ENCODE results near the gene TLCD3B.

DNA sequence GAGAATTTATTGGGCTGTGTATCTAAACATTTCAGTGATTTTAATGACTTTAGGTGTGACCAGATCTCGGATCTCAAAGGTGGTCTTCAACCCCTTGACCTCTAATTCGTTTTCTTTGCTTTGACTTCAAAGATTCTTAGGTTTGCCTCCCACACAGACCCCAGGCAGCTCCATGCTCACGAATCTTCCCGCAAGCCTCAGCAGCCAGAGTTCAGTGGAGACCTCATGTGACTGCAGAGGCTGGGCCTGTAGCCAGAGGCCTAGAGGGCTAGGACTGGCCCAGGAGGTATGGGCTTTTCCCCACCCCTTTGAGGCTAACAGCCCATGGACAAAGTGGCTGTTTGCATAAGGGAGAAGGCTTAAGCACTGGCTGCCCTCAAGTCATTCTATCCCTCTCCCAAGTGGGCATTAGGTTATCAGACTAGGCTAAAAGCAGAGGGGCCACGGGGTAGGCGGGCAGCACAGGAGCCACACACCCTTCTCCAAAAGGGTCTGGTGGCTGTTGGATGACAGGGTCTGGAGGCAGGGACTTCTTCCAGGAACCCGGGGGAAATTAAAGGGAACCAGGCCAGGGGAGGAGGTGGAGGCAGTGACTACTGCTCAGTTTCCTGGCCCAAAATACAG is 38.6 kb downstream of the TLCD3B start:
- TF ChIP-seq CTCF (conservative IDR thresholded peaks at IDR 0.05) (no peak), ZFX (IDR thresholded peaks at IDR 0.05) (no peak)
